GM23248 (cell line): ENCODE results near the gene ALPK3.

Experiments
- EZH2 ChIP-seq: fragments of 200-600 bp; sonication (generic); IDR thresholded peaks from 2 replicates; pipeline ENCODE4 v1.6.1; 2018; ENCODE audit warnings: antibody characterized with exemption, mild to moderate bottlenecking; ENCODE audit not compliant: insufficient read depth, poor library complexity, severe bottlenecking
- EZH2phosphoT487 ChIP-seq: fragments of 200-600 bp; sonication (generic); IDR thresholded peaks from 2 replicates; pipeline ENCODE4 v1.6.1; 2018; ENCODE audit warnings: antibody characterized with exemption, moderate library complexity, mild to moderate bottlenecking, low read depth; ENCODE audit not compliant: insufficient read depth

- TF ChIP-seq EZH2 (no peak), EZH2phosphoT487 (no peak)
These were observed 41.1 kb downstream of the ALPK3 start for GRCh38 chr15:84858231-84858630.
